Mucosa of descending colon (tissue), 3 donors: ENCODE data around the gene PCDHGB3. TPM values are rescaled to one million over a fixed set of nuclear protein-coding genes. Genes with fewer than 3 reads are reported as not detected.
A peak's percentile ranks its signal among the peaks of the same experiment; 100 is the strongest.
"Not testable (repeated sequence)": the region's sequence is repeated elsewhere in the genome, so short reads cannot be mapped to it uniquely, and the experiment has no call there.

Source experiments
- ATAC-seq: fragments of 200-7000 bp; cut with Tn5 transposase; one replicate; pipeline ENCODE4 v1.9.1; 2020; ENCODE audit warnings: mild to moderate bottlenecking, moderate library complexity
- DNase-seq, 3 donors: peaks; one replicate each; pipeline ENCODE4 v3.0.0-alpha.2; 2020
- H3K36me3 ChIP-seq: fragments of 200-600 bp; one replicate; pipeline ENCODE4 v1.8.0; 2021; ENCODE audit warnings: low read depth, mild to moderate bottlenecking
- H3K4me1 ChIP-seq: fragments of 200-600 bp; one replicate; pipeline ENCODE4 v1.8.0; 2021; ENCODE audit warnings: low read depth, mild to moderate bottlenecking
- H3K4me3 ChIP-seq: fragments of 200-600 bp; one replicate; pipeline ENCODE4 v1.8.0; 2021; ENCODE audit warnings: mild to moderate bottlenecking
- H3K9me3 ChIP-seq: fragments of 200-600 bp; one replicate; pipeline ENCODE4 v1.8.0; 2021; ENCODE audit warnings: mild to moderate bottlenecking
- CTCF ChIP-seq: fragments of 200-600 bp; IDR thresholded peaks from one replicate; pipeline ENCODE4 v1.8.0; 2022; ENCODE audit warnings: antibody characterized with exemption, mild to moderate bottlenecking
- intact Hi-C, 2 donors: fragments of 100-400 bp; cut with DNase I in 1 of 2; cut with micrococcal nuclease in 1 of 2; formaldehyde crosslinking; loops; one replicate each; pipeline versions ENCODE4 v1.11.0 to v1.11.1; 2022; cut with DNase I, micrococcal nuclease
- total RNA-seq, 3 donors: library from RNA; stranded (reverse); fragmentation: NEBNext Ultra II Directional in 2 of 3; extraction: Animal tissue kit (Norgen Biotek cat#: 25700) in 2 of 3; gene quantifications; one replicate each; pipeline versions ENCODE4 v1.2.1 to v1.2.4, GENCODE V29; 2021 to 2023
- donor health status: DM: no; HTN: no; CAD: no; lungs with moderate emphysema.
- donor health status: DM: no; HTN: no; CAD: no.
- donor health status: DM: no; HTN: yes; CAD: no.

Gene PCDHGB3
- total RNA-seq, 3 donors from 2014 or later: 2.0 to 6.3 (median 2.0) TPM

- H3K4me3 ChIP-seq, H3K4me1 ChIP-seq, H3K36me3 ChIP-seq, intact Hi-C loops: not testable (repeated sequence)
- ATAC-seq (peak; percentile 75), DNase-seq (peak; percentile 55 to 63 (median 60))
- TF ChIP-seq CTCF: peak; percentile 9
- H3K9me3 ChIP-seq: peaks cover 97% of the 10 kb centered on the region
Measured at GRCh38 chr5:141417494-141418172, 47.6 kb downstream of the PCDHGB3 start, which contains the start of gene PCDHGB7. Gene PCDHGB7 (plus strand): TSS chr5:141417677. CDS start chr5:141417860, 183 bp downstream.

DNA sequence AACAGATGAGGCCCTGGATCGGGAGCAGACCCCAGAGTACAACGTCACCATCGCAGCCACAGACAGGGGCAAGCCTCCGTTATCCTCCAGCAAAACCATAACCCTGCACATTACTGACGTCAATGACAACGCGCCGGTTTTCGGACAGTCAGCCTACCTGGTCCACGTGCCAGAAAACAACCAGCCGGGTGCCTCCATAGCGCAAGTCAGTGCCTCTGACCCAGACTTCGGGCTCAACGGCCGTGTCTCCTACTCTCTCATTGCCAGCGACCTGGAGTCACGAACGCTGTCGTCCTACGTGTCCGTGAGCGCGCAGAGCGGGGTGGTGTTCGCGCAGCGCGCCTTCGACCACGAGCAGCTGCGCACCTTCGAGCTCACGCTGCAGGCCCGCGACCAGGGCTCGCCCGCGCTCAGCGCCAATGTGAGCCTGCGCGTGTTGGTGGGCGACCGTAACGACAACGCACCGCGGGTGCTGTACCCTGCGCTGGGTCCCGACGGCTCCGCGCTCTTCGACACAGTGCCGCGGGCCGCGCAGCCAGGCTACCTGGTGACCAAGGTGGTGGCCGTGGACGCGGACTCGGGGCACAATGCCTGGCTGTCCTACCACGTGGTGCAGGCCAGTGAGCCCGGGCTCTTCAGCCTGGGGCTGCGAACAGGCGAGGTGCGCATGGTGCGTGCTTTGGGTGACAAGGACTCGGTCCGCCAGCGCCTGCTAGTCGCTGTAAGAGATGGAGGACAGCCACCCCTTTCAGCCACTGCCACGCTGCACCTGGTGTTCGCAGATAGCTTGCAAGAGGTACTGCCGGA lies 49.2 kb downstream of the PCDHGB3 start:
- H3K4me3 ChIP-seq: no peak overlapping the region
- no peak for TF ChIP-seq CTCF
- peaks cover 98% of the 10 kb centered on the region for H3K9me3 ChIP-seq
- intact Hi-C loops: no loop called here
- no peaks in the 10 kb centered on the region for H3K36me3 ChIP-seq
- DNase-seq (peak in 1 of 3 donors; percentile 46), ATAC-seq (no peak)
- no peaks in the 10 kb centered on the region for H3K4me1 ChIP-seq

DNA sequence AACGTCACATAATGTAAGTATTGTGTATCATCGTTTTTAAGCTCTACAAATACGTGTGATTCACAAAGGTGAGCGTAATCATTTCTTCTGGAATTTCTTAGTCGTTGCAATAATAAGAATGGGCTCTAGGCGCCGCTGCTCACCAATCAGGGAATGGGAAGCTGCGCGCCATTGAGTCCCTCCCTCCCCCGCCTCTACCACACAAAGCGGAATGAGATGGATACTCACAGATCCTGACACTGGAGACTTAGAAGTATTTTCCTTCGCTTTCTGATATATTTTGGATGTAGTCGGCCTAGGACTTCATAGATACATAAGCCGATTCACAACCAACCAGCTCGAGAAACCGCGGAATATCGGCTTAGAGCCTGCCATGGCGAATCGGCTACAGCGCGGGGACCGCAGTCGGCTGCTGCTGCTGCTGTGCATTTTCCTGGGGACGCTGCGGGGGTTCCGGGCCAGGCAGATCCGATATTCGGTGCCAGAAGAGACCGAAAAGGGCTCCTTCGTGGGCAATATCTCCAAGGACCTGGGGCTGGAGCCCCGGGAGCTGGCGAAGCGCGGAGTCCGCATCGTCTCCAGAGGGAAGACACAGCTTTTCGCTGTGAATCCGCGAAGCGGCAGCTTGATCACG lies 50.9 kb downstream of the PCDHGB3 start, which contains the start of gene PCDHGA11:
PCDHGA11 (plus strand) TSS at position 197 of the 634 bp plus-strand sequence; CDS start at position 374, 177 bp downstream.
- no peaks in the 10 kb centered on the region for H3K4me1 ChIP-seq
- no peaks in the 10 kb centered on the region for H3K36me3 ChIP-seq
- H3K9me3 ChIP-seq: peaks cover 98% of the 10 kb centered on the region
- intact Hi-C loops: no loop called here
- TF ChIP-seq CTCF: no peak
- ATAC-seq (no peak), DNase-seq (peak in 2 of 3 donors; percentile 43 to 45)
- no peak within 1 kb of the TSS for H3K4me3 ChIP-seq

- Histone ChIP-seq H3K9me3 (peaks cover 98% of the 10 kb centered on the region), H3K36me3 (no peaks in the 10 kb centered on the region), H3K4me3 (no peak overlapping the region), H3K4me1 (no peaks in the 10 kb centered on the region)
- no peak for TF ChIP-seq CTCF
- ATAC-seq: no peak
- intact Hi-C loops: no loop called here
- no peak for DNase-seq
Measured at GRCh38 chr5:141421489-141421855, 51.4 kb downstream of the PCDHGB3 start.

Other genes starting within 250 kb of the PCDHGB3 start
- gene PCDHB4, start 248.4 kb upstream of the PCDHGB3 start, total RNA-seq: 1 to 10 TPM in 1 of 3 donors, under 1 TPM in 2; 0.35 to 3.4 (median 0.80) TPM
- 1 to 10 TPM in 1 of 3 donors, under 1 TPM in 2; 0.41 to 3.0 (median 0.60) TPM for gene PCDHB5, start 235.0 kb upstream of the PCDHGB3 start, total RNA-seq
- under 1 TPM; 0.24 to 0.60 (median 0.29) TPM for gene PCDHB6, start 220.2 kb upstream of the PCDHGB3 start, total RNA-seq
- gene PCDHB7, start 197.6 kb upstream of the PCDHGB3 start, total RNA-seq: 1 to 10 TPM in 1 of 3 donors, under 1 TPM in 1, not detected in 1; 0.55 to 2.5 TPM
- 1 to 10 TPM in 1 of 3 donors, under 1 TPM in 2; 0.12 to 2.1 (median 0.72) TPM for gene PCDHB8, start 192.5 kb upstream of the PCDHGB3 start, total RNA-seq
- 1 to 10 TPM in 1 of 3 donors, under 1 TPM in 2; 0.49 to 3.4 (median 0.89) TPM for gene PCDHB16, start 187.9 kb upstream of the PCDHGB3 start, total RNA-seq
- 1 to 10 TPM in 1 of 3 donors, under 1 TPM in 2; 0.26 to 2.4 (median 0.70) TPM for gene PCDHB9, start 183.1 kb upstream of the PCDHGB3 start, total RNA-seq
- 1 to 10 TPM in 1 of 3 donors, under 1 TPM in 2; 0.35 to 4.9 (median 0.60) TPM for gene PCDHB10, start 177.9 kb upstream of the PCDHGB3 start, total RNA-seq
- 1 to 10 TPM in 2 of 3 donors, under 1 TPM in 1; 0.55 to 5.8 (median 1.3) TPM for gene PCDHB11, start 170.6 kb upstream of the PCDHGB3 start, total RNA-seq
- 1 to 10 TPM in 1 of 3 donors, under 1 TPM in 2; 0.52 to 3.9 (median 0.67) TPM for gene PCDHB12, start 161.5 kb upstream of the PCDHGB3 start, total RNA-seq
- gene PCDHB13, start 156.3 kb upstream of the PCDHGB3 start, total RNA-seq: 1 to 10 TPM; 1.2 to 4.3 (median 1.9) TPM
- gene PCDHB14, start 146.9 kb upstream of the PCDHGB3 start, total RNA-seq: 1 to 10 TPM in 2 of 3 donors, under 1 TPM in 1; 0.98 to 6.1 (median 2.0) TPM
- gene PCDHB15, start 124.8 kb upstream of the PCDHGB3 start, total RNA-seq: 1 to 10 TPM in 2 of 3 donors, under 1 TPM in 1; 0.69 to 4.3 (median 1.2) TPM
- 1 to 10 TPM; 1.2 to 1.7 (median 1.5) TPM for gene SLC25A2, start 66.2 kb upstream of the PCDHGB3 start, total RNA-seq
- 10 to 100 TPM; 52.6 to 70.4 (median 56.9) TPM for gene TAF7, start 49.5 kb upstream of the PCDHGB3 start, total RNA-seq
- gene PCDHGA1, start 39.7 kb upstream of the PCDHGB3 start, total RNA-seq: 1 to 10 TPM in 1 of 3 donors, under 1 TPM in 2; 0.35 to 1.6 (median 0.43) TPM
- gene PCDHGA2, start 31.5 kb upstream of the PCDHGB3 start, total RNA-seq: 1 to 10 TPM in 1 of 3 donors, under 1 TPM in 2; 0.41 to 3.8 (median 0.51) TPM
- 1 to 10 TPM in 1 of 3 donors, under 1 TPM in 2; 0.24 to 2.2 (median 0.43) TPM for gene PCDHGA3, start 26.4 kb upstream of the PCDHGB3 start, total RNA-seq
- gene PCDHGB1, start 20.1 kb upstream of the PCDHGB3 start, total RNA-seq: 1 to 10 TPM; 1.0 to 4.1 (median 1.2) TPM
- gene PCDHGA4, start 15.2 kb upstream of the PCDHGB3 start, total RNA-seq: 1 to 10 TPM in 2 of 3 donors, under 1 TPM in 1; 0.90 to 4.6 (median 1.2) TPM
- 1 to 10 TPM; 1.5 to 5.7 (median 2.8) TPM for gene PCDHGB2, start 10.2 kb upstream of the PCDHGB3 start, total RNA-seq
- 1 to 10 TPM; 1.2 to 4.2 (median 1.2) TPM for gene PCDHGA5, start 6.1 kb upstream of the PCDHGB3 start, total RNA-seq
- 1 to 10 TPM; 1.6 to 6.7 (median 1.9) TPM for gene PCDHGA6, start 3.6 kb downstream of the PCDHGB3 start, total RNA-seq
- gene PCDHGA7, start 12.5 kb downstream of the PCDHGB3 start, total RNA-seq: 1 to 10 TPM; 1.0 to 5.6 (median 1.7) TPM
- 1 to 10 TPM in 2 of 3 donors, under 1 TPM in 1; 0.65 to 5.3 (median 1.2) TPM for gene PCDHGB4, start 17.5 kb downstream of the PCDHGB3 start, total RNA-seq
- gene PCDHGA8, start 22.4 kb downstream of the PCDHGB3 start, total RNA-seq: 1 to 10 TPM in 1 of 3 donors, under 1 TPM in 2; 0.78 to 3.8 (median 0.87) TPM
- gene PCDHGB5, start 27.7 kb downstream of the PCDHGB3 start, total RNA-seq: 1 to 10 TPM; 3.1 to 9.8 (median 5.6) TPM
- 1 to 10 TPM; 2.6 to 6.7 (median 3.2) TPM for gene PCDHGA9, start 32.5 kb downstream of the PCDHGB3 start, total RNA-seq
- 1 to 10 TPM; 2.3 to 8.5 (median 2.8) TPM for gene PCDHGB6, start 37.8 kb downstream of the PCDHGB3 start, total RNA-seq
- gene PCDHGA10, start 42.7 kb downstream of the PCDHGB3 start, total RNA-seq: 1 to 10 TPM; 3.5 to 6.1 (median 4.7) TPM
- 10 to 100 TPM in 1 of 3 donors, 1 to 10 TPM in 2; 4.2 to 17.9 (median 4.5) TPM for gene PCDHGB7, start 47.4 kb downstream of the PCDHGB3 start, total RNA-seq
- 1 to 10 TPM; 1.8 to 5.6 (median 2.6) TPM for gene PCDHGA11, start 50.8 kb downstream of the PCDHGB3 start, total RNA-seq
- gene PCDHGA12, start 60.3 kb downstream of the PCDHGB3 start, total RNA-seq: 1 to 10 TPM; 2.6 to 5.5 (median 3.0) TPM
- gene PCDHGC3, start 105.7 kb downstream of the PCDHGB3 start, total RNA-seq: 10 to 100 TPM; 12.1 to 50.5 (median 24.5) TPM
- 1 to 10 TPM in 2 of 3 donors, under 1 TPM in 1; 0.75 to 2.6 (median 1.6) TPM for gene PCDHGC4, start 114.8 kb downstream of the PCDHGB3 start, total RNA-seq
- gene PCDHGC5, start 118.8 kb downstream of the PCDHGB3 start, total RNA-seq: 1 to 10 TPM in 1 of 3 donors, under 1 TPM in 2; 0.61 to 2.6 (median 0.89) TPM
- gene DIAPH1, start 248.8 kb downstream of the PCDHGB3 start, total RNA-seq: 10 to 100 TPM; 53.3 to 87.7 (median 82.7) TPM